ENCODE measurements around the gene MIB1.

MIB1 gene

DNA sequence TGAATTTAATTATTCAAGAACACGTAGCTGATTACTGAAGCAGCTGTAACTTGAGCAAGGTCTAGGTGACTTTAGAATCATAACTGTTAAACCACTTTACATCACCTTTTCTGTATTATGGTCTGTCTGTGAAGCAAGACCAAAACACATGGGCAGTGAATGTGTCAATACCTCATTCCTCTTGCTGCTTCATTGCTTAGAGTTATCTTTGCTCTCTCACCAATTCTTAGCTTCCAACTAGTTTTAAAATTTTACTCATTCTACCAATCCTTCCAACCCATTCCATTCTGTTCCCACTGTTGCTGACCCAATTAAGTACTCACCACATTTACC lies 80.2 kb downstream of the MIB1 start:
- no peak for DNase-seq

DNA sequence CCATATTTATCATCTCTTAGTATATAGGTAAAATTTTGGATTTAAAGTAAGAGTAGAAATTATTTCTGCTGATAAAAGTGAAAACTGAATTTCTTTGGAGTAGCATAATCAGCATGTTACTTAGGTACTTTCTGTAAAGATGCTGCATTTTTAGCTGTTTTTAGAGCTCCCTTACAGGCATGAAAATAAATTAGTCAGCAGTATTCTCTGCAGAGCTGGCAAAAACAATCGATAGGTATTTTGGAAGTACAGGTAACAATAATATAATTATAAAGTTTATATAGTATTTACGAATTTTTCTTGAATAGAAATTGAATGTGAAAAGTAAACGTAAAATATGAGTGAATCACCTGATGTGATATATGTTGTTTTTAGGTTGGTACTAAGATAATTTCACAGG lies 83.3 kb downstream of the MIB1 start:
- no peak for DNase-seq

DNA sequence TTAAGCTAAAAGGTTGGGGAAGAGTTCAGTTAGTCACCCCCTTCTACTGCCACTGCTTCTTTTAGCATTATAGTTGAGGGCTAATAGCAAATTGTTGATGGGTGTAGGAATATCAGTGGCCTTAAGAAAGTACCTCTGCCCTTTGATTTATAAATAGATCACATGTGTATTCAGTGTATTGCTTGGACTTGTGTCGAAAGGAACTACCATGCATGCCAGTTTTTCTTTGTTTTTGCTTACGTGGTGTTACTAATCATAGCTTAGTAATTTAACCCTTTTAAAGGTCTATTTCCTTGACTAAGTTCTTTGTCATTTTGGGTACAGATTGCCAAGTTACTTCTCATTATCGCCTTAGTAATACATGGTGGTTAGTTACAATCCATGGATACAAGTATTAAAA lies 85.6 kb downstream of the MIB1 start:
- no peak for DNase-seq

DNA sequence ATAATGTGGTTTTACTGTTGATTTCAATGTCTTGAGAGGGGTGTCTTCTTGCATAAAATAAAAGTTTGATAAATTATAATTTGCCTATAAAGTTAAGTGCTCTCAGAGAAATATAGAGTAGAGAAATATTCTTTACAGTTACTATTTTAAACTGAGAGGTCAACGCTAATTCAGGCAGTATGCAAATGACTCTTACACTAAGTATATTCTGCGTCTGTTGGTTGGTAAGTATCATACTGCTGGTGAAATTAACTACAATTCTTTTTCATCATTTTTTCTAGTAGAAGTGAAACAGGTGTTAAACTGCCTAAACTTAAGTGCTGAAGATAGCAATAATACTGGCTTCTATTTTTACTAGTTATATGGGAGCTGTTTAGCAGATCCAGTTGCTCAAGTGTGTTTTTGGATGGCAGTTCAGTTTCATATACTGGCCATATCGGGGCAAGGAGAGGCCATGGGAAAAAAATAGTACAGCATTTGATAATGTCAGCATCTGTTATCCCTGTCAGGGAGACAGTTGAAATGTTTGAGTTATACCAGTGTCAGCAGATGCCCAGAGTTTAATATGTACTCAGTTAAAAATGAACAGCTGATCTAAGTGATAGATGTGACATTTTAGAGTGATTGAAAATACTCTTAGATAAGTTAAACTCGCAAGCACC lies 86.2 kb downstream of the MIB1 start:
- no peak for DNase-seq

DNA sequence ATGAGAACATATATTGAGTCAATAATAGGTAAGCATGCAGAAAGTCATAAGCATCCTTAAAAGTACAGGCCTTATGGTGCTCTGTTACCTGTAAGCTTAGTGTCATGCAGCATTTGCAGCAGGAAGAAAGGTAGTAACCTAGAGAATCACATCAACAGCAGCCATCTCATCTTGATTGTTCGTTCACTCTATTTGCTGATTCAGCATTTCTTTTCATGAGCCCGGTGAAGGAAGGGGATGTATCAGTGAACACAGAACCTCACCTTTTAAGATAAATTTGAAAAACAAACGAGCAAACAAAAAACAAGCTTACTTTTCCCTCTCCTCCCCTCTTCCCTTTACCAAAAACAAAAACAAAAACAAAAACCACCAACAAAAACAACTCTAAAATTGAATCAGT lies 89.9 kb downstream of the MIB1 start:
- no peak for DNase-seq

DNA sequence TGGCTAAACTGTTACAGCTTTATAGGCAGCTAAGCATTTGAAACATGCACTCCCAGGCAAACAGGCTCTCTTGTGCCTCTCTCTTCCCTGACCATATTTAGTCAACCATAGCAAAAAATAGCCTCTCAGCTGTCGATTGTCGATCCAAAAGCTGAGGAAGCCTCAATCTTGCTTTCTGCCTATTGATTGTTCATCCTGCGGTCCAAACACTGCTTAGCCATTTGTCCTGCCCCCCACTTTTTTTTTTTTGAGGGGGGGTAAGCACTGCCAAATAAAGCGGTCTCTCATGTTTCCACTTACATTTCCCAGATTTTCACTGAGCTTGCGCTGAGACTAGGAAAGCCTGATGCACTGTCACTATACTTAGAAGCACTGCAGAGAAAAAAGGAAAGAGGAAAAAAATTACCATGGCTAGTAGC lies 90.8 kb downstream of the MIB1 start:
- no peak for DNase-seq

DNA sequence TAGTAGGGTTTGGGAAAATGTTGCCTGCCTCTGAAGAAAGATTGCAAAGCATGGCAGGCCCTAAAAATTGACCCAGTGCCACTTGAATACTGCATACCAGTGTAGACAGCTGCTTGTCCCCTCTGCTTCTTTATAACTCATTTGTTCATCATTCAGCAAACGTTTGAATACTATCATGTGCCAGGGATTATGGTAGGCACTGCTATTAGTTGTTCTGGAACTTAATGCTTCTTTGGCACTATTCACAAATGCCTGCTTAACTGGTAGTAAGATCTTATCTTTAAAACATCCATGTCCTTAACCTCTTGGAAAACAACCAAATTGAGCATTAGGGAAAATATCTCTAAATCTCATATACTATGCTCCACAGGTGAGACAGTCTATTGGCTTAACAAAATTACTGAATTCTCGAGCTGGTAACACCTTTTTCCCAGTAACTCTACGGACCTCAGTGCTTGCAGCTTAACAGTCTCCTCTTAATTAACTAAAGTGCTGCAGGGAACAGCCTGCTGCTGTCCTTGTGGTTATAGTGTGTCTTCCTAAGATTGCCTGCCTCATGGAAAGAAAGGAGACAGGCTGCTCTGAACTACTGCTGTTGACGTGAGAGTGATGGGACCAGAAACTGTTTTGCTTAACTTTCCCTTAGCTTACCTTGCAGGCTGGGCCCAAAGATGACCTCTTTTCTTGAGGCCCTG lies 93.2 kb downstream of the MIB1 start:
- no peak for DNase-seq

DNA sequence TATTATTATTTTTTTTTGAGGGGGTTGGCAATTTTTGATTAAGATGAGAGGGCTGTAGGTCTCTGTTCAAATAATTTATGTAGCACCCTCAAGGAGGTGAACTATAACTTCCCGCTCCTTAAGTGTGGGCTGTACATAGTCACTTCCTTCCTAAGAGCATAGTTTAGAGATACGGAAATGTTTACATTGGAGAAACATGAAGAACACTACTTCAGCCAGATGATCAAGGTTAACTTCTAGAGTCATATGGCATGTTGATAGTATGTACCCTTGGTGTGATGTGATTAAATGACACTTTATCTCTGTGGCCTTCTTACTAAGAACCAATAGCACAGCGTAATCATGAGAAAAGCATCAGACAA lies 93.7 kb downstream of the MIB1 start:
- no peak for DNase-seq

DNA sequence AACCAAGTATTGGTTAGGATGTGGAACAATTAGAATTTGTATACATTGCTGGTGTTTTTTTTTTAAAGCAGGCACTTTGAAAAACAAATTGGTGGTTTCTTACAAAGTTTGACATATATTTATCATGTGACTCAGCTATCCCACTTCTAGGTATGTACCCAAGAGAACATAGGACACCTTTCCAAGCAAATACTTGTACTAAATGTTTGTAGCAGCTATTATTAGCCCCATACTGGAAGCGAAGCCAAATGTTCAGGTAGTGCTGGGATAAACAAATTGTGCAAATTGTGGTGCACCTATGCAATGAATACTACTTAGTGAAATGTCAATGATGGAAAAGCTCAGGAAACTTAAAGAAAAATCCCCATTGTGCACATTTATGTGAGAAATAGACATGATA lies 101.0 kb downstream of the MIB1 start:
- no peak for DNase-seq

DNA sequence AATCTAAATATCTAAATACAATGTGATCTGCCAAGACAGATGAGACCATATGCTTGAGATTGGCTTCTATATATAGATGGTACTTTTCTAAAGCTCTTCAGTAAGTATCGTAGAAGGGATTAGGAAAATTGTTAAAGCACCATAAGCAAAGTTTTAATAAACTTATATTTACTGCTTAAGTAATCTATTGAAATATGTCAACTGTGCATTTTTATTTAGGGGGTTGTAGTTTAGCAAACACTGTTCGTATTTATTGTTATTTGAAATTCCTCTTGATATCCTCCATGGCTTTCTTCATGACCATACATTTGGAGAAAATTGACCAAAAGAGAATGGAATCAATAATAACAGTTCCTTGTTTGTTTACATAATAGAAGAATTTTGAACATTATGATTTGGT lies 102.7 kb downstream of the MIB1 start:
- DNase-seq, result no peak

DNA sequence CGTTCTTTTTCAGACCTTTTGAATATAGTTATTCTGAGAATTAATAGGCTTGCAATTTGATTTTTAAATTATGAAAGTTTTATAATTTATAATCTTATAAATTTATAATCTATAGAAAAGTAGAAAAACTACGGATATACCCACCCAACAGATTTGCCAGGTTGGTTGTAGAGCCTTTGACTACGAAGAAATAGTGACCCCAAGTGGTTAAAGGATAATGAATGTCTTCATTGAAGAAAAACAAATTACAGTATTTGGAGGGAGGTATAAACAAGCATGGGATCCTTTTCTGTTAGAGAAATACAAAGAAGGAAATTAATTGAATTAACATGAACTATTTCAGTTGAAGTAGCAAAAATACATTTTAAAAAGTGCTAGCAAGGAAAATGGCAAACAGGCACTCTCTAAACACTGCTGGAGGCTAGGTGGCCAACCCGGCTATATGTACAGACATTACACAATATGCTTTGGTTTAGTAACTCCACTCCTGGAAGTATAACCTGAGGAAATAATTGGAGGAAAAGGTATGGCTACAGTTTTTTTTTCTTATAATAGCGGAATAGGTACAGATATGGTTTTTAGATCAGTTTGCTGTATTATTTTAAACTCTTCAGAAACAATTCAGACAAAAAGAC lies 110.9 kb downstream of the MIB1 start:
- no peak for DNase-seq

DNA sequence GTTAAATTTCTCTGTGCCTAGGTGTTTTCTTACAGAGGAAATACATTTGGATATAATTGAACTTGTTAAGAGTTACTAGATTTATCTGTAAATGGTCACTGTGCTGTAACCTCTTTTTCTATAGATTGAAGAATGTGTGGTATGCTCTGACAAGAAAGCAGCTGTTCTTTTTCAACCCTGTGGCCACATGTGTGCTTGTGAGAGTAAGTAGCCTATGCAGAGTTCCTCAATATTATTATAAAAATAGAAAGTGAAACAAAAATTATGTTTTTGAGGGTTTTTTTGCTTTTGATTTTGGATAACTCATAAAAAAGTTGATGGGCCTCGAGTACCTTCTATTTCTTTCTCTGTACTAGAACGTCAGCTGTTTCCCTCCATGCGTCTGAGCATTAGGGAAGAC lies 112.4 kb downstream of the MIB1 start:
- DNase-seq, result no peak

DNA sequence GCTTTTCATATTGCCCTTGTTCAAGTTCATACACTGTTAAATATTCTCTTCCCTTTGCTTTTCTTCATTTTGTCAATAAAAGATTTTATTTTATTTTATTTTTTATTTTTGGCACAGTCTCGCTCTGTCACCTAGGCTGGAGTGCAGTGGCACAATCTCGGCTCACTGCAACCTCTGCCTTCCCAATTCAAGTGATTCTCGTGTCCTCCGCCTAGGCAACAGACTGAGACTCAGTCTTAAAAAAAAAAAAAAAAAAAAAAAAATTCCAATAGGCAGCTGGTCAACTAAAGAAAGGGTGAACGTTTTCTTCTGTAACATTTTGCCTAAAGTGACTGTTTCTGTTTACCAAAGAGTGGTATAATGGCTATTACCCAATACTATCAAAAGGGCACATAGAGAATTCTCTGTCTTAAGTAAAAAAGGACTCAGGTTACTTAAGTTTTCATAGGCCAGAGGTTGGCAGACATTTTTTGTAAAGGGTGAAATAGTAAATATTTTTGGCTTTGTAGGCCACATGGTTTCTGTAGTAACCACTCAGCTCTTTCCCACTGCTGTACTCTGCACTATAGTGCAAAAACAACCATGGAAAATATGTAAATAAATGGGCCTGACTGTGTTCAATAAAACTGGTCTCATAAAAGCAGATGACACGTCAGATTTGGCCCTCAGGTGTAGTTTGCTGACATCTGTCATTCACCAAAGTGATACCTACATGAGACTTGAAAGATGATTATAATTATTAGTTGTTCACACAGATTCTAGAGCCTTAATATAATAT lies 113.4 kb downstream of the MIB1 start:
- DNase-seq, result no peak

DNA sequence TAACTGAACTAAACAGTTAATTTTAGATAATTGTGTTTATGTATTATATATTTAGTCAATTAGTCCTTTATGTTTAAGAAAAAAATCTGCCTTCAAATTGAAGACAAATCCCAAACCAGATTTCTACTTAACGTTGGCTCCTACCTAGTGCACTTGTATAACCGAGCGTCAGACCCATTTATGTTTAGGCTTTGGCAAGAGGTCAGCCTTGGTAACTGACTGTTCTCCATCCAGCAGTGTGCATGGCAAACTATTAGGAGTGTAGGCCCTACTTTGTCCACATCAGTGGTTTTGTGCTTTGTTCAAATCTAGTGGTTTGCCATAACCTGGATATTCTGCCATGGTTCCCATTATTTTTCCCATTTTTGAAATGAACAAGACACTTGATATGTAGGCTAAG lies 114.8 kb downstream of the MIB1 start:
- DNase-seq, result no peak

DNA sequence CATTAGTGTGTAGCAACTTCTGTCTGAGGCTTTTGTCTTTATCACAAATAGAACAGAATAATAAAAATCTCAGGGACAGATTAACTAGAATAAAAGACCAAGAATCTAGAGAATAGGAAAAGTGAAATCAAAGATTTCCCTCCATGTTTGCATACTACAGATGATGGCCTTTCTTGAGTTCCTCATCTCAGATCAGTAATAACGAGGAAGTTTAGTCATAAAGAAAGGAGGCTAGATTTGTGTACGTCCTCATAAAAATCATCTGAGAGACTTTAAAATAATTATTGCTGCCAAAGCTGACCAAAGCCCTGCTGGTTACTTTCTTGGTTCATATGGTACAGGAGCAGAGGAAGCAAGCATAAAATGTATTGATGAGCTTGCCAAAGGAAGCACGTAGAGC lies 117.3 kb downstream of the MIB1 start:
- no peak for DNase-seq

DNA sequence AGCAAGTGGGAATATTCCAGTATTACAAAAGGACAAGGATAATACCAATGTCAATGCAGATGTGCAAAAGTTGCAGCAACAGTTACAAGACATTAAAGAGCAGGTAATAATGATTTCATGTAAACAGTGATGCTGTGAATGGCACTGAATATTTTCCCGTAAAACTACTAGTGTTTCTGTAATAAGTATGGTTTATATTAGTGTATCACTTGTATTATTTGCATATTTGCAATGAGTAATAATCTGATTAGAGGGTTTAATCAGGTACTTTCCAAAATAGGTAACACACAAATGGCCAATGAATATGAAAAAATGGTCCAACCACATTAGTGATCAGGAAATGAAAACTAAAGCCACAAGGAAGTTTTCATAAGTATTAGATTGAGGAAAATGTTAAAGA lies 118.0 kb downstream of the MIB1 start:
- DNase-seq, result no peak

DNA sequence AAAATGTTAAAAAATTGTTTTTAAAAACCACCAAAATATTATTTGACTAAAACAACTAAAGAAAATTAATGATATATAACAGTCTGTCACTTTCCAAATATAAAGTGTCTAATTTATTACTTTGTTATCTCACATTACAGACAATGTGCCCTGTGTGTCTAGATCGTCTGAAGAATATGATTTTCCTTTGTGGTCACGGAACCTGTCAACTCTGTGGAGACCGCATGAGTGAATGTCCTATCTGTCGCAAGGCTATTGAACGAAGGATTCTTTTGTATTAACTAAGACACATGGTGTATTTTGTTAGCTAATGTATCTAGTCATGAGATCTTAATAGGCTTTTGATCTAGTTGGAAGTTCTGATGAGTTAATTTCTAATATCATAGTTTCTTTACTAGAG lies 123.8 kb downstream of the MIB1 start:
- no peak for DNase-seq

DNA sequence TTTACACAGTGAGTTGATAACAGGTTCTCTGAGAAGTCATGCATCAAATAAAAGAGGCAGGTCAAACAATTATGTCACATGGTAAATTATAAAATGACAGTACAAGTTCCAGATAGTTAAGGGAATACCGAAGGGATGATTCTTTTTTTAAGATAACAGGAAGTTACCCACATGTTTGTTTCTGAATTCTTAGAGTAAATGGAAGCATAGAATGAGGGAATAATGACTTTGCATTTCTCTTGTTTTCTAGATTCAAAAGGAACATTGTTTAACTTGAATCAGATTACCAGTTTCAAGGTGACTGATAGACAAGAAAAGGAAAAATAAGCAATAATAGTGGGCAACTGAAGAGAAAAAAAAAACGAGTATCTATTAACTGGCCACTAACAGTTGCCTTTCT lies 124.5 kb downstream of the MIB1 start:
- no peak for DNase-seq

DNA sequence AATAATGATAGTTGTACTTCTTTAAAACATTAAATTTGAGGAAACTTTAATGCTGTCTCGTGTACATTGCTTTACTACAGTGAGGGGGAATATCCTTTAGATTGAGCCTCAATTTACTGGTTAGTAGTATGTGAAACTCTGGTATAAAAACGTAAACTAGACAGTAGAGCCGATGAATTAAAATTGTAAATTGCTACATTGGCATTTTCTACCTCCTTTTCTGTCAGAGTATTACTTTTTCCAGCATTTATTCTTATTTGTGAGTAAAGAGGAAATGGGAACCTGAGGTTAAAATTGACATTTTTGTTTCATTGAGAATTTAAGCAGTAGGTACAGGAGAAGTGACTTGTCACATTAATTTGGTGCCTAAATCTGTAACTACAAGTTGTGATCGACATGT lies 128.2 kb downstream of the MIB1 start:
- DNase-seq, result no peak

DNA sequence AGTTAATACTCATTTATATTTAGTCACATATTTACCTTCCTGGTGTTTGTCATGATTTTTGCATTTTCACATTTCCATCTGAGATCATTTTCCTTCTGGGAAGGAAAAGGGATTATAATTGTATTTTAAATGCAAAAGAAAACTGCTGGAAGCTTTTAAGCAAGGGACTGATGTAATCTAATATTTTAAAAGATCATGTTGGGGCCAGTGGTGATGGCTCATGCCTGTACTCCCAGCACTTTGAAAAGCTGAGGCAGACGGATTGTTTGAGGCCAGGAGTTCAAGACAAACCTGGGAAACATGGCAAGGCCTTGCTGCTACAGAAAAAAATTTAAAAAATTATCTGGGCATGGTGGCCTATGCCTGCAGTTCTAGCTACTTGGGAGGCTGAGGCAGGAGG lies 149.0 kb downstream of the MIB1 start:
- no peak for DNase-seq

DNA sequence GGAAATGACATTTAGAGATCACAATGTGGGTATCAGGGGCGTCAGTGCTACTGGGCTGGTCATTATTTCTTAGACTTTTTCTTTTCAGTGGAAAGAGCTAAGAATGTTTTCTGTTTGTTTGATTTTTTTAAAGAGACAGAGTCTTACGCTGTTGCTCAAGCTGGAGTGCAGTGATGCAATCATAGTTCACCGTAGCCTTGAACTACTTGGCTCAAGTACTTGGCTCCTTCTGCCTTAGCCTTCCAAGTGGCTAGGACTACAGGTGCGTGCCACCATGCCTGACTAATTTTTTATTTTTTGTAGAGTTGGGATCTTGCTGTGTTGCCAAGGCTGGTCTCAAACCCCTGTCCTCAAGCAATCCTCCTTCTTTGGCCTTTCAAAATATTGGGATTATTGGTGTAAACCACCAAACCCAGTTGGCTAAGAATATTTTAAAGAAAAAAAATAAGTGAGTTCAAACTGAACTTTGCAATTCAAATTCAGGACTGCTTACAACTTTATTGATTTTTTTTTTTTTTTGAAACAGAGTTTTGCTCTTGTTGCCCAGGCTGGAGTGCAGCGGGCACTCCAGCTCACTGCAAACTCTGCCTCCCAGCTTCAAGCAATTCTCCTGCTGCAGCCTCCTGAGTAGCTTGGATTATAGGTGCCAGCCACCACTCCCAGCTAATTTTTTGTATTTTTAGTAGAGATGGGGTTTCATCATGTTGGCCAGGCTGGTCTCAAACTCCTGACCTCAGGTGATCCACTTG lies 154.2 kb downstream of the MIB1 start:
- DNase-seq, result no peak

DNA sequence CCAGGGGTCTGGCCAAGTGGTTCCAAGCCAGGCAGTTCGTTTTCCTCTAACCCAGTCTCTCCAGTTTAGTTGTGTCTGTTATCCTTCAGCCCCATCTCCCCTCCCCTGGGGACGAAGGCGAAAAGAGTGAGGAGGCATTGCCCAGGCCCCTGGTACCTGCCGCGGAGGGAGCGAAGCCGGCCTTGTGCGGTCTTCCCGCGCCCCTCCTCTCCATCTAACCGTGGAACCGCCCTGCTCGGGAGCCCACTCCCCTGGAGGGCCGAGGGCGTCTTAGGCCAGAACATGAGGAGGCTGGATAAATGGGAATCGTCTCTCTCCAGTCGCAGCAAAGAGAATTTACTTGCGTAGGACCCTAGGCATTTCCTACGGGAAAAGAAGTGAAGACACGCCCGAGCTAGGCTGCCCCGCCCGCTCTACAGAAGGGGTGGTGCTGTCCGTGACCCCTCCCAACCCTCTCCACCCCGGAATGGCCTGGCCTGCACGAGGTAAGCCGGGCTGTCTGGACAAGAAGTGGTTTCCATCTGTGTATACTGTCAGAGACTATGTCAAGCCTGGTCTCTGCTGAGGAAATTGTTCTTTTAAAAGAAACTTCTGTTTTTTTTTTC lies 156.2 kb downstream of the MIB1 start:
- DNase-seq, result no peak

DNA sequence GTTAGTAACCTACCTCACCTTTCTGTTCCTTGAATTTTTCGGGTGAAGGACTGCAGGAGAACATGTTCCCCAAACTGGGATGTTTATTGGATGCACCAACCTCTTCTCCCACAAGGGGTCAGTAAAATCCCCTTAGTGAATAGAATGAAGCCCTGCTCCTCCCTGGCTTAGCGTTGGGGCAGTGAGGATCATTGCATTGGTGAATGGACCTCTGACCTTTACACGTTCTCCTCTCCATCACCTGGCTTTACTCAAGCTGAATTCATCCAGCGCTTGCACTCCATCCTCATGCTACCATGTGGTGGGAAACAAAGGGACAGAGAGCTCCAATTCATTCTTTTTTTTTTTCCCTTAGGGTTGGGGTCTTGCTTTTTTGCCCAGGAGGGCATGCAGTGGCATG lies 157.2 kb downstream of the MIB1 start:
- DNase-seq, result no peak

All from NK-92 treated with Interleukin-12 subunit alpha and Interleukin-12 subunit beta, amount 100 ng/mL, for 24 hours (cell line).